GM21786 (cell line): ENCODE measurements around the gene CCDC78.
"Not testable (repeated sequence)": the region's sequence is repeated elsewhere in the genome, so short reads cannot be mapped to it uniquely, and the experiment has no call there.

ENCODE experiments used
- ATAC-seq: cut with Tn5 transposase; IDR thresholded peaks from one replicate; pipeline ENCODE4 v1.9.1; 2021; ENCODE audit not compliant: unreplicated experiment

Gene CCDC78

DNA sequence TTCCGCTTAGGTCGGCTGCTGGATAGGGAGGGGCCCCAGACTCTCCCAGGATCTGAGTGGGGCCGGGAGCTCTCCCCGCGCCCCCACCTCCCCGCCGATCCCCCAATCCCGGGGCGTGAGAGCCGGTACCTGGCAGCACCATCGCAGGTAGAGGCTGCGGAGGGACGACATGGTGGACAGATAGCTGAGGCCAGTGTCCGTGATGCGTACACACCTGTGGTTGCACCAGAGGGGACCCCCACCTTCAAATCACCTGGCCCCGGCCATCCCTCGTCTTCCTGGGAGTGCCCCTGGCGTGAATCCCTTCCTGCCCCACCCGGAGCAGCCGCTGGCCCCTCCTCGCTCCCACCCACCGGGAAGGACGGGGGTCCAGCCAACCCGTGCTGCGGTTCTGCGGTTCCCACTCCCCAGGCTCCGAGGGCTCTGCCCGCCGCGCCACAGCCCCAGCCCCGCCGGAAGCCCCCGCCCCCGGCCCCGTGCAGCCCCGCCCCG is 31.3 kb downstream of the CCDC78 start:
- ATAC-seq: no peak

DNA sequence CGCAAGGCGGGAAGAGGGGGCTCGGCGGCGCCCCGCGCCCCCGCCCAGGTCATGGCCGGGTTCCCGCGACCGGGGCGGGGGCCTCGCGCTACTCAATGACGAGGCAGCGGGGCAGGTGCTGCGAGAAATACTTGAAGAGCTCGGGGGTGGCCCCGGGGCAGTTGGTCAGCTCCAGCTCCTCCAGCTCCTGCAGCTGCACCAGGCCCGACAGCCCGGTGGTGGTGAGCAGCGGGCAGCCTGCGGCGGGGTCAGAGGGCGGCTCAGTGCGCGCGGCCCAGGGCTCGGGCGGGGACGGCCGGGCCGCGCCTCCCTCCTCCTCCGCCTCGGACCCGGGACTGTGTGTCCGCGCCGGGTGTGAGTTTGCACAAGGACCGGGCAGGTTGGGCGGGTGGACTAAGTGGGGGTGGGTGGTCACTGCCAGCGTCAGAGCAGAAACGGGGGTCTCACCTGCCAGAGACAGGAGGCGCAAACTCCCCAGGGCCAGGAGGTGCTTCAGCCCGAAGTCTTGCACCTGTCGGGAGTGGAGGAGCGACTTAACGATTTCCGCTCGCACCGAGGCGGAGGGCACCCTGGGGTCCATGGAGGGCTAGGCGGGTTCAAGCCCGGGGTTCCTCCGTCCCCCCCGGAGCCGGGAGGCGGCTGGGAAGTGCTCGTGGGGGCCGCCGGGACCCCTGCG is 31.9 kb downstream of the CCDC78 start:
- ATAC-seq: no peak

GRCh38 chr16:693766-694165 is 32.5 kb downstream of the CCDC78 start:
- no peak for ATAC-seq

GRCh38 chr16:693364-693763 is 32.9 kb downstream of the CCDC78 start:
- ATAC-seq: no peak

- ATAC-seq: no peak
These were observed 33.7 kb downstream of the CCDC78 start for GRCh38 chr16:692356-693108.

GRCh38 chr16:691242-691641 is 35.0 kb downstream of the CCDC78 start:
- ATAC-seq: not testable (repeated sequence)

DNA sequence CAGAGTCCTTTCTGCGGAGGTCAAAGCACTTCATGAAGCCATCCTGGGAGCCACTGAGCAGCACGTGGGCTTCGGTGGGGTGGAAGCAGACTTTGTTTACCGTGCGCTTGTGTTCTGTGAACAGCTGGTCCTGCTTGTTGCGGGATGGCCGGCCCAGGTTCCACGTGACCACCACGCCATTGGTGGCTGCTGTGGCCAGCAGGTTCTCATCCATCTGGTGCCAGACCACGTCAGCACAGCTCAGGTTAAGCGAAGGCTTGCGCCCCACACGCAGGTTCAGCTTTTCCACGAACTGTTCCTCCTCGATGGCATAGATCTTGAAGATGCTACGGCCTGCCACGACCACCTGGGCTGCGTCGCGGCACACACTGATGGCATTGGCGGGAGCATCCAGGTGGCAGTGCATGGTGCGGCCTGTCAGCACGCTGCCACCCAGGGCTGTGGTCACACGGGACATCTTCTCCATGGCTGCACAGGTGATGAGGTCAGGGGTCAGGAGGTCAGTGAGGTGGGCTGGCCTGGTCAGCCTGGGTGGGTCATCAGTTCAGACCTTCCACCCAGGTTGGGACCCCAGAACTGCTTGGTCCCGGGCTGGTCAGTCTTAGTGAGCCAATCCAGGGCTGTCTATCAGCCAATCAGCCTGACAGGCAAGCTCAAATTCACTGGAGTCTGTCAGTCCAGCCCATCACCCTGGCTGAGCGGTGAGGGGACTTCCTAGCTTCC is 36.9 kb downstream of the CCDC78 start:
- no peak for ATAC-seq

- ATAC-seq: no peak
These were observed 38.7 kb downstream of the CCDC78 start for GRCh38 chr16:687499-687898.

- ATAC-seq: no peak
These were observed 39.6 kb downstream of the CCDC78 start for GRCh38 chr16:686459-687260.

DNA sequence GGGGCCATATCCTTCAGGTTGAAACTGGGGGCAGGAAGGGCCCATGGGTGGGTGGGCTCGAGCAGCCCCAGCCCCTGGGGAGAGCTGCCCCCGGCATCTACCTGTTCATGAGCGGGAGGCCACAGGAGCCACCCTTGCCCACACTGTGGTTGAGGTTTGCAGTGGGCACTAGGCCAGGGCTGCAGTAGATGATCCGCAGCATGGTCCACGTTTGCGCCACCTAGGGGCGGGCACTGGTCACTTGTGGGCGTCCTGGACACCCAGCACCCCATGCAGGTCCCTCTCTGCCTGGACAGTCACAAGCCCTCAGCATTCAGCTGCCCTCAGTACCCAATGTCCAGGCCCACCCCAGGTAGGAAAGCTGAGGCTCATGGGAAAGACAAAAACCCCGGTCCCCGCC is 40.3 kb downstream of the CCDC78 start:
- no peak for ATAC-seq

DNA sequence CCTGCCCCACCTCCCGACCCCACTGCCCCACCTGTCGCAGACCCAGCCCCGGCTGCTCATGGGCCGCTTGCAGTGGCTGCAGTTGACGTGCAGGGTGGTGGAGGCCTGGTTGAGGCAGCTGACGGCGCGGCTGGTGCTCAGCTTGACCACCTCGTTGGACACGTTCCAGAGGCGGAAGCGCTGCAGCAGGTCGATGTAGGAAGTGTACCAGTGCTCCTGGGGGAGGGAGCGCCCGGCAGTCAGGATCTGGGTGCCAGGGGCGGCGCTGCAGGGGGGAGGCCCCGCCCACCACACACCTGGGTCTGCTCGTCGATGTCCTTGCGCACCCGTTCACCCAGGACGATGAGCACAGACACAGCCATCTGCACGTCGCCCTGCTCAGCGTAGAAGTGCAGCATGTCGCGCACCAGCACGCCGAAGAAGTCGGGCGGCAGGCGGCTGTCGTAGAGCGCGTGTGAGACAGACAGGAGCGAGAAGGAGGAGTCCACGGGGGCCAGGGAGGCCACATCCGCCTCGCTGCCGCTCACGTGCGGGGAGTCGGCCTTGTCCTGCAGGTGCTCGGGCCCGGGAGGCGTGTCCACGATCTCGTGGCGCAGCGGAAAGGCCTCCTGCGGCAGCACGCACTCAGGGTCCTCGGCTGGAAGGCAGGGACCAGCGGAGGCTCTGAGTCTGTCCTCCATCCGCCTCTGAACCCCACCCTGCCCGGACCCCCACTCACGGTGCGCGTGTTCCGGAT is 41.1 kb downstream of the CCDC78 start:
- ATAC-seq: no peak

- peak; percentile 59 for ATAC-seq
These were observed 42.0 kb downstream of the CCDC78 start, which contains the start of gene JMJD8 for GRCh38 chr16:684071-684794. Gene JMJD8 (minus strand): TSS chr16:684334. CDS start chr16:684319, 15 bp downstream.

- ATAC-seq: no peak
These were observed 42.7 kb downstream of the CCDC78 start for GRCh38 chr16:683396-684070.

- no peak for ATAC-seq
These were observed 43.5 kb downstream of the CCDC78 start for GRCh38 chr16:682493-683395.

GRCh38 chr16:681746-682427 is 44.4 kb downstream of the CCDC78 start:
- ATAC-seq: no peak

DNA sequence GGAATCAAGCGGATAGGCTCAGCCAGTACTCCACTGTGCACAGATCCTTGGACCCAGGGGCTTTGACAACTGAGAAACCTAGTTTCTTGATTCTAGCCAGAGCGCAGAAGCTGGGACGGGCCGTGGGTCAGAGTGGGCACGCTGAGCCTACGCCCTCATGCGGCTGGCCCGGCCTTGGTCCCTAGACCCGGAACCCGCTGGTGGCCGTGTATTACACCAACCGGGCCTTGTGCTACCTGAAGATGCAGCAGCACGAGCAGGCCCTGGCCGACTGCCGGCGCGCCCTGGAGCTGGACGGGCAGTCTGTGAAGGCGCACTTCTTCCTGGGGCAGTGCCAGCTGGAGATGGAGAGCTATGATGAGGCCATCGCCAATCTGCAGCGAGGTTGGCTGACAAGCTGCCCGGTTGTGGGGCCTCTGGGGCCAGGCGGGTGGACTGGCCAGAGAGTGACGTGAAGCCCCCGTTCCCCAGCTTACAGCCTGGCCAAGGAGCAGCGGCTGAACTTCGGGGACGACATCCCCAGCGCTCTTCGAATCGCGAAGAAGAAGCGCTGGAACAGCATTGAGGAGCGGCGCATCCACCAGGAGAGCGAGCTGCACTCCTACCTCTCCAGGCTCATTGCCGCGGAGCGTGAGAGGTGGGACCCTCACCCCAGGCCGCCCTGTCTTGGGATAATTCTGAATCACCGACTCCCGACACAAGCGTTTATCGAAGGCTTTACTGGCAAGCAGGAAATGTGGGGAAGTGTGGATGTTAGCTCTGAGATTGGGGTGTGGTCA is 45.1 kb downstream of the CCDC78 start:
- no peak for ATAC-seq

- ATAC-seq: peak; percentile 4
These were observed 45.7 kb downstream of the CCDC78 start for GRCh38 chr16:680625-680945.
